H1 (cell line): ENCODE results near the gene VMP1. TPM values are rescaled to one million over a fixed set of nuclear protein-coding genes. Genes with fewer than 3 reads are reported as not detected.

Source experiments
- CBX8 ChIP-seq: fragments of 300-800, 300-1000 bp; sonication (generic); IDR thresholded peaks from 2 replicates; pipeline ENCODE4 v1.7.1; 2016; ENCODE audit warnings: low read depth, low read length, borderline replicate concordance
- JUN ChIP-seq: IDR thresholded peaks from 2 replicates; pipeline ENCODE4 v1.6.1; 2011; ENCODE audit warnings: low read depth, mild to moderate bottlenecking, improper control_type of control experiment, low read length
- RAD21 ChIP-seq, 2 experiments: IDR thresholded peaks in 1 of 2; conservative IDR thresholded peaks in 1 of 2; 2 replicates each; pipeline ENCODE4 v1.6.1; 2011; ENCODE audit warnings: low read depth in 2 of 2, low read length in 2 of 2, improper control_type of control experiment in 1 of 2, inconsistent platforms in 1 of 2, mild to moderate bottlenecking in 1 of 2, moderate library complexity in 1 of 2
- polyA plus RNA-seq, 7 experiments: library from polyadenylated mRNA; depleted of rRNA in 3 of 7; stranded (reverse) in 5 of 7; unstranded in 2 of 7; fragments of >200 nt in 5 of 7; fragments of 200-250 nt in 2 of 7; gene quantifications; 1 replicate in 5 of 7; 2 replicates in 1 of 7; 4 replicates in 1 of 7; pipeline versions ENCODE4 v1.2.1 to v1.2.3, GENCODE V29; 2011 to 2013; ENCODE audit warnings: missing spikeins in 2 of 7, mixed read lengths in 2 of 7
- total RNA-seq: library from RNA; stranded (reverse); fragmentation: NEBNext Ultra II Directional; extraction: Animal tissue kit (Norgen Biotek cat#: 25700); gene quantifications from 2 replicates; pipeline ENCODE4 v1.2.1, GENCODE V29; 2021

The VMP1 gene
- total and polyA plus RNA-seq, 2 of the 8 experiments (the other 6 are each of a cell fraction or from before 2014, with no cell fraction given): 45.0 to 92.7 TPM

- no peak for TF ChIP-seq JUN
- TF ChIP-seq CBX8: no peak
- no peak for TF ChIP-seq RAD21 (IDR thresholded peaks at IDR 0.05 in 1 of 2, conservative IDR thresholded peaks at IDR 0.05 in 1 of 2; ENCODE audit: low read depth in 2 of 2, low read length in 2 of 2)
Measured at GRCh38 chr17:59683283-59683682, 24.2 kb upstream of the VMP1 start (continued).
